GM12864 (cell line): ENCODE data around the gene TMEM87A.
"Not testable (repeated sequence)": the region's sequence is repeated elsewhere in the genome, so short reads cannot be mapped to it uniquely, and the experiment has no call there.

Source experiments
- DNase-seq: peaks from one replicate; pipeline ENCODE4 v3.0.0-alpha.2; 2011; ENCODE audit warnings: low read depth
- H3K4me3 ChIP-seq: 2 replicates; pipeline ENCODE4 v1.5.1; 2011; ENCODE audit warnings: mild to moderate bottlenecking, low read depth, low read length, control low read depth
- CTCF ChIP-seq: IDR thresholded peaks from 2 replicates; pipeline ENCODE4 v1.5.1; 2011; ENCODE audit warnings: low read depth, mild to moderate bottlenecking, moderate library complexity, low read length, control low read depth, inconsistent platforms; ENCODE audit errors: missing control alignments

Gene TMEM87A

GRCh38 chr15:42233107-42233506 lies 40.1 kb downstream of the TMEM87A start:
- no peak for DNase-seq
- TF ChIP-seq CTCF: no peak
- H3K4me3 ChIP-seq: no peak overlapping the region

GRCh38 chr15:42232606-42233005 lies 40.6 kb downstream of the TMEM87A start:
- no peak for TF ChIP-seq CTCF
- no peak for DNase-seq

GRCh38 chr15:42231088-42231487 lies 42.1 kb downstream of the TMEM87A start:
- no peak overlapping the region for H3K4me3 ChIP-seq
- no peak for TF ChIP-seq CTCF
- no peak for DNase-seq

More at GRCh38 chr15:42232606-42233005, 40.6 kb downstream of the TMEM87A start:
- H3K4me3 ChIP-seq: no peak overlapping the region

- DNase-seq, H3K4me3 ChIP-seq: not testable (repeated sequence)
Observed at GRCh38 chr15:42228981-42229380, 44.3 kb downstream of the TMEM87A start.

GRCh38 chr15:42228036-42228435 lies 45.2 kb downstream of the TMEM87A start:
- no peak overlapping the region for H3K4me3 ChIP-seq
- DNase-seq: no peak
- TF ChIP-seq CTCF: no peak

- no peak for DNase-seq
- H3K4me3 ChIP-seq: no peak overlapping the region
- no peak for TF ChIP-seq CTCF
Observed at GRCh38 chr15:42226648-42227047, 46.6 kb downstream of the TMEM87A start.

GRCh38 chr15:42220216-42220615 lies 53.0 kb downstream of the TMEM87A start:
- no peak for DNase-seq
- TF ChIP-seq CTCF: no peak
- H3K4me3 ChIP-seq: no peak overlapping the region
